HG03460 (cell line): ENCODE data around the gene SHE.

Experiments
- ATAC-seq: cut with Tn5 transposase; IDR thresholded peaks from one replicate; pipeline ENCODE4 v1.9.1; 2021; ENCODE audit not compliant: unreplicated experiment

SHE gene

DNA sequence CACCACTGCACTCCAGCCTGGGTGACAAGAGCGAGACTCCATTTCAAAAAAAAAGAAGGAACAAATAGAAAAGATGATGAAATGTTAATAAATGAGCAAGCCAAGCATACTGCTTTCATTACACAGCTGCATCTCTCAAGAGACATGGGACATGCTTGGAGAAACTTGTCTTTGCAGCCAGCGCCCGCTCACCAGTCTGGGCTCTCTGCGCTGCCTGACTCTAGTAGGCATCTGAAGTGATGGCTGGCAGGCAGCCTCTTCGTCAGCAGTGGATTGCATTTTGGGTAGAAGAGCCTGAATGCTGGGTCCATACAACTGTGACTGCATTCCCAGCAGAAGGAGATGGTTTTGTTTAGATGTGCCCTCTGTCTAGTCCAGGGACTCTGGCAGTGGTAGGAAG lies 49.1 kb downstream of the SHE start:
- ATAC-seq = no peak

DNA sequence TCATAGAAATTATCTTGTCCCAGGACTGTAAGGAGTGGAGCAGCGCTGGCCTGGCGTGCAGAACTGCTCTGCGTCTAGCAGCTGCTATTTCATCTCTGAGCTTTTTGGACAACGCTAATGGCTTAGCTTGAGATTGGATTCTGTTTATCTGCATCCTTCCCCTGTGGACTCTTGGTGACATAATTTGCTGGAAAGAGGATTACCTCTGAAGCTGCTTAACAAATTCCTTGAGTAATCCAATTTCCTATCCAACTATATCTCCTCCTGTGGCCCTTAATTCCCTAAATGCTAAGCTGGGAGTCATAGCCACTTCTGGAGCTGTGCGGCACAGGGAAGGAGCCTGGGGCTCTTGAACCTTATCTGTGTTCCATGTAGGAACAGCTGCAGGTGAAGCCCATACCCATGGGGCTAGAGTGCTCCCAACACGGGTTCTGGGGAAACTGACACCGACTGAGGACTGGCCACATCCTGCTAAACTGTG lies 53.8 kb downstream of the SHE start:
- ATAC-seq = no peak

DNA sequence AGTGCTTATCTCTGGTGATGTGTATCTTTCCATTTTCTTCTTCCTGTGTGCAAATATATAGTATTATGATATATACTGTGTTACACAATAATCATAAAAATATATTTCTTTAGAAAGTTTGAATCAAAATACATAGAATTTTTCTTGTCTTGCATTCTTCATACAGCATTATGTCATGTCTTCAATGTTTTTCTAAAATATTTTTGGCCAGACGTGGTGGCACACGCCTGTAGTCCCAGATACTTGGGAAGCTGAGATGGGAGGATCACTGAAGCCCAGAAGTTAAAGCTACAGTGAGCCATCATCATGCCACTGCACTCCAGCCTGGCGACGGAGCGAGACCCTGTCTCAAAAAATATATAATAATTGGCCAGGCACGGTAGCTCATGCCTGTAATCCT lies 55.4 kb downstream of the SHE start:
- no peak for ATAC-seq

DNA sequence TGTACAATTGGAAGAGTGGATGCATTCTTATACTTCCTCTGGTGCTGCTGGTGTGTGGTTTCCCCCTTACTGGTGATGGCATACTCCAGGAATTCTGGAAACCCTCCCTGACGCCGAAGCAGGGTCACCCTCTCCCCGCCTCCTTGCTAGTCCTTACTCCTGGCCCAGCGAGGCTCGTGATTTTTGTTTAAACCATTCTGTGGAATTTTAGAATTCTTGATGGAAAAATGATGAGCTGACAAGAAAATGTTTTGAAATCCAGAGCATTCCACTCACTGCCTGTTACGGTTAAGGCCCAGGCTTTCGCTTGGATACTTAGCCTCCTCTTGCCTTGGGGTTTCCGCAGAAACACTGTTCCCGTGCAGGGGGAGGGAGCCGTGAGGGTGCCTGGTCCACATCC lies 55.9 kb downstream of the SHE start:
- no peak for ATAC-seq

DNA sequence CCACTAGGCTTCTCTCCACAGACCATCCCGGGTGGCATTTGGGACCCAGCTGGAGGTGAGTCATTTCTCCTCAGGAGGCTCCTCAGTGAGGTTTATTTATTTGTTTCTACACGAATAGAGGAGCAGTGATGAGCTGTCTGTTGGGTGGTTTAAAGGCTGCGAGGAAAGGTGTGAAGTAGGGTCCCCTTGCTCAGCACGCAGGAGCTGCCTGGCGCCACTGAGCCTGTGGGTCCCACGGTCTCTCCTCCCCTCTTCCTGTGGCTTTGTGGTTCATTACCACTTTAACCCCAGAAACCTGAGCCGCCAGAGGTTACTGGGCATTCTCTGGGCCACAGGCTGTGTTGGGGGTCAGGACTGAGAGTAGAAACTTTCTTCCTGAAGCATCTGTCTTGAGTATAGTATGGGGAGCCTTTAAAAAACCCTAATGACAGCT lies 57.2 kb downstream of the SHE start:
- ATAC-seq = peak; percentile 62

DNA sequence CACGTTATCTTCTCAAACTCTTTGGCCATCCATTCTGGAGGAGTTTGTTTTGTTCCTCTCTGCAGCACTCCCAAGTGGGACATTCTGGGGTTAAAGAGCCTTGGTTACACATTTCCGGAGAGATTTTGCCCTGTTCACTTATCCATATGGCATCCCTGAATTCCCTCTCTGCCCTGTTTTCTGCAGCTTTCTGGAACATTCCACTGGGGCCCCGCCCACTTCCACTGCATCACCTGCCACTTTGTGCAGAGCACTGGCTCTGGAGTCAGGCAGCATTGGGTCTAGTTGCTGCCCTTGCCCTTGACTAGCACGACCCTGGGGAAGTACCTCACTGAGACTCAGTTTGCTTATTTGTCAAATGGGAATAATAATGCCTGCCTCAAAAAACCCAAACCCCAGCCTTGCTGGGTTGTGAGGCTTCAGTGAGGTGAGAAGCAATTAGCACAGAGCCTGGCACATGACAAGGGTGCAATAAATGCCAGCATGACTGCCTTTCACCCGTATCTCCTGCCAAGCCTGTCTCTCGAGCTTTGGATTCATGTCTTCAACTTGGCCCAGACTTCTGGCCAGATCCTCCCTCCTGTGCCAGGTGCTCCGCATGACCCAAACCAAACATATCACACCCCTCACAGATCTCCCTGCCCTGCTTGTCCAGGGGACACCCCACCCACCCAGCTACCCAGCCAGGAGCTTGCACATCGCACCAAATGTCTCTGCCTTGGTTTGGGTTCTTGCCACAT lies 58.8 kb downstream of the SHE start:
- no peak for ATAC-seq

DNA sequence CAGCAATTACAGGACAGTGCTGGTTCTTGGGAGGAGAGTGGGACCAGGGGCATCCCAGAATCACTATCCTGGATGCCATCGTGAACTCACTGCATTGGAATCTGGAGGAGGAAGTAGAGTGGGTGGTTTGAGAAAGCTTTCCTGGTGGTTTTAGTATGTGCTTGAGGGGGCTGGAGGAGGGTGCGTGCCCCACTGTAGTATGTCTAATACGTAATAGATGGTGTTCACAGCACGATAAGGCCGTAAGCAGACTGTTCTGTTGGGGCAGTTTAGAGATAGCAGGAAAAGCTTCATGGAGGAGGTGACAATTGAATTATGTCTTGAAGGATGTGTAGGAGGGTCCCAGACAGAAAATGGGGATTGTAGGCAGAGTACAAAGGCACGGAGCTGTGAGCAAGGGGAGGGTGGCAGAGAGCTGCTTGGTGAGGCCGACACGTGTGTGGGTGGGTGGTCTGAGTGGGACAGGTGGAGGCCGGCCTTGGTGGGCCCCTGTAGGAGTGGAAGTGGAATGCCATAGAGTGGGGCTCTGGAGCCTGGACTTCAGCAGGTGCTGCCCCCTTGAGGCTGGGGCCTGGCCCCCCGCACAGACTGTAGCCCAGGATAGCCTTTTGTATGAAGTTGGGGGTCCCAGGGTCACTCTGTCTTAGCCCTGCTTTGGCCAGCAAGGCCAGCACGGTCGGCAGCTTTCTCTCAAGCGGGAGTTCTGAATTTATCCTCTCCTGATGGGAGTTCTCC lies 60.0 kb downstream of the SHE start:
- no peak for ATAC-seq

DNA sequence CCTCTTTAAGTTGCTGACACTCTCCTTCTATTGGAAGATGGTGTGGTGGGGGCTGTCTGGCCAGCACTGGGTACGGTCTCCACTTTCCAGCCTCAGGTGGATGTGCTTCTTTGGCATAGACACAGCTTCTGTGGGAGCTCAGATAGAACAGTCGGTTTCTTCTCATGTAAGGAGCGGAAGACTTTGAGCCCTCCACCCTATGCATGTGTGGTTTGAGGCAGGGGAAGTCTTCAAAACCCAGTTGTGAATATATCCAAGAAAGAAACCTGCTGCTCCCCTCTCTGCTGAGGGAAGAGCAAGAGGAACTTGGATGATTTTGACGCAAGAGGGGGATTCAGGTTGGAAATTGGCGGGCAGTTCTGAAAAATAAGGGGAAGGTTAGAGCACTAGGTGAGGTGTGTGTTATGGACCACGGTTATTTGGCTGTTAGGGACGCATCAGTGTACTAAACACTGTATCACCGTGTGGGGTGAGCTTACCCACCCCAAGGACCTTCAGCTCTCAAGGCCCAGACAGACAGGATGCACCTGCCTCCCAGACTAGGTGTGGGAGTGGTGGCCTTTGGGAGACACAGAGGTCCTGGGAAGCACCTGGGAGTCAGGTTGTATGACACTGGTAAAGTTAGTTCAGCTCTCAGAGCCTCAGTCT lies 60.8 kb downstream of the SHE start:
- no peak for ATAC-seq

DNA sequence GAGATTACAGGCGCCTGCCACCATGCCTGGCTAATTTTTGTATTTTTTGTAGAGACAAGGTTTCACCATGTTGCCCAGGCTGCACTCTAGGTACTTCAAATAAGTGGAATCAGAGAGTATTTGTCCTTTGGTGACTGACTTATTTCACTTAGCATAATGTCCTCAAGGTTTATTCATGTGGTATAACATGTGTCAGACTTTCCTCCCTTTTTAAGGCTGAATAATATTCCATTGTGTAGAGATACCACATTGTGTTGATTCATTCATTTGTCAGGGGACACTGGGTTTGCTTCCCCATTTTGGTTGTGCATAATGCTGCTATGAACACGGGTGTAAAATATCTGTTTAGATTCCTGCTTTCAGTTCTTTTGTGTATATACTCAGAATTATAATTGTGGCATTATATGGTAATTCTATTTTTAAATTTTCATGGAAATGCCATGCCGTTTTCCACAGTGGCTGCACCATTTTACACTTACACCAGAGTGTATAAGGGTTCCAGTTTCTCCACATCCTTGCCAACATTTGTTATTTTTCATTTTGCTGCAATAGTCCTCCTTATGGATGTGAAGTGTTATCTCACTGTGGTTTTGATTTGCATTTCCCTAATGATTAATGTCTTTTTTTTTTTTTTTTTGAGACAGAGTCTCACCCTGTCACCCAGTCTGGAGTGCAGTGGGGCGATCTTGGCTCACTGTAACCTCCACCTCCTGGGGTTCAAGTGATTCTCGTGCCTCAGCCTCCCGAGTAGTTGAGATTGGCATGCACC lies 62.0 kb downstream of the SHE start:
- peak; percentile 9 for ATAC-seq

DNA sequence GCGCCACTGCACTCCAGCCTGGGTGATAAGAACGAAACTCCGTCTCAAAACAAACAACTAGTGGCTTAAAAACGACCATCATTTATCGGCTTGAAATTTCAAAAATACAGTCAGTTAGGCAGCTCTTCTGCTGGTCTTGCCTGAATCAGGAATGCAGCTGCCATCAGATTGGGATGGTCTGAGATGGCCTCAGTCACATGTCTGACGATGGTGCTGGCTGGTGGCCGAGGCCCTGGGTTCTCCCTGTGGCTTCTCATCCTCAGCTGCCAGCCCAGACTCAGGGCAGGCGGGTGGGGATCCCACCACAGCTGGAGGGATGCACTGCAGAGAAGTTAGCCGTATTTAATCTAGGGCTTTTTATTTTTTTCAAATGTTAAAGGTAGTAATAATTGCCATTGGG lies 65.8 kb downstream of the SHE start:
- no peak for ATAC-seq

DNA sequence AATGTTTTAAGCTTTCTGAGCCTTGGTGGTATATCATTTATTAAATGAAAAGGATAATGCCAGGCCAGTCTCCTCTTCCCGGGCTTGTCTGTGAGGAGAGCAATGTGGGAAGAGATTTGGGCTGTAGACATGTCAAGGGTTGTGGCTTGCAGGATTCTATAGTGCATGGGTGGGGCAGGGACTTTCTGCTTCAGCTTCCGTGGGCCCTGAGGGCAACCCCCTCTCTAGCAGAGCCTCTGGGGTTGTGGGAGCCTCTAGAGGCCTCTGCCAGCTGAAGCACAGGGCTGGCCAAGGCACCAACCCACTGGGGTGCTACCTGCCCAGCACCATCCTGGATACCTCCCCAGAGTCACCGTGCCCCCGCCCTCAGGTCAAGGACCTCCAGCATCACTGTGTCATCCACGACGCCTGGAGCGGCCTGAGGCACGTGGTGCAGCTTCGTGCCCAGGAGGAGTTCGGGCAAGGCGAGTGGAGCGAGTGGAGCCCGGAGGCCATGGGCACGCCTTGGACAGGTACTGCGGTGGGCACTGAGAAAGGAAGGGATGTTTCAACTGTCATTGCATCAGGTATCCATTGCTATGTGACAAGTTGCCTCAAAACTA lies 66.5 kb downstream of the SHE start:
- no peak for ATAC-seq

DNA sequence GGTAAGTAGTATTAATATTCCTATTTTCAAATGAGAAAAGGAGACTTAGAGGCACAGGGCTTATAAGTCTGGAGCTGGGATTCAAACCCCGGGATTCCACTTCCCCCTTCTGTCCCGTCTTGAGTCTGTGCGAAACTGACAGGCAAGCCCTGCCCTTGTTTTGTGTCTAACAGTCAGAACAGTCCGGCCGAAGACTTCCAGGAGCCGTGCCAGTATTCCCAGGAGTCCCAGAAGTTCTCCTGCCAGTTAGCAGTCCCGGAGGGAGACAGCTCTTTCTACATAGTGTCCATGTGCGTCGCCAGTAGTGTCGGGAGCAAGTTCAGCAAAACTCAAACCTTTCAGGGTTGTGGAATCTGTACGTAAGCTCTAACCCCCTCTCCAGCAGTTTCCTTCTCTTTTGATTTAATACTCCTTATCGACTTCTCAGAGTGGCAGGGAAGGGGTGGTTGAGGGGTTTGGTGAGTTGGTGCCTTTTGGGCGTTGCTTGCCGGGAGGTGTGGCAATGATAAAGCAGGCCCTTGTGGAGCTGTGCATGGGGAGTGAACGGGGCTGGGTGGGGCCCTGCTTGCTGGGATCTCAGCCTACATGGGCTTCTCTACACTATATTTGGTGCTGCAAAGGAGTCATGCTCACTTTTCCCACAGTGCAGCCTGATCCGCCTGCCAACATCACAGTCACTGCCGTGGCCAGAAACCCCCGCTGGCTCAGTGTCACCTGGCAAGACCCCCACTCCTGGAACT lies 67.7 kb downstream of the SHE start:
- ATAC-seq = no peak

DNA sequence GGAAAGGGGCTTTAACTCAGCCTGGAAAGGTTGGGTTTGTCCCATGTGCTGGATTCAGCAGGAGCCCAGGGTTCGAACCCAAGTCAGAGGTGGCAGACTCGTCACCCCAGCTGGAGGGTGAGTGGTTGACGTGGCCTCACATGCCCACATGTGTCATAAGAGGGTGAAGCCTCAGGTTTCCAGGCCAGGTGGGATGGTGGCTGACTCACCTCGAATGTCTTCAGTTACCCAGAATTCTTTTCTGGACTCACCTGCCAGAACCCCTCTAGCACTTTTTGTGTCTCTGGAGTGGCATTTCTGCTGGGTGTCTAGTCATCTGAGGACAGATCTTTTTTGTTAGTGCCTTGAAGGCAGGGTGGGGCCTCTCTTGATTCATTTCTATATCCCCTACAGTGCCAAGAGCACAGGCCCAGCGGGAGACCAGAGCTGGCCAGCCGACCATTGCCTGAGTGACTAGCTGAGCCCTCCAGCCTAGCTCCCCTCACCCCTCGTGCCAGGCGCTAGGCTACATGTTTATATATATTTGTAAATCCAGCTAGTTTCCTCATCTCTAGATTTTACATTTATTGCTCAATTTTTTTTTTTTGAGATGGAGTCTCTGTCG lies 68.9 kb downstream of the SHE start:
- no peak for ATAC-seq

DNA sequence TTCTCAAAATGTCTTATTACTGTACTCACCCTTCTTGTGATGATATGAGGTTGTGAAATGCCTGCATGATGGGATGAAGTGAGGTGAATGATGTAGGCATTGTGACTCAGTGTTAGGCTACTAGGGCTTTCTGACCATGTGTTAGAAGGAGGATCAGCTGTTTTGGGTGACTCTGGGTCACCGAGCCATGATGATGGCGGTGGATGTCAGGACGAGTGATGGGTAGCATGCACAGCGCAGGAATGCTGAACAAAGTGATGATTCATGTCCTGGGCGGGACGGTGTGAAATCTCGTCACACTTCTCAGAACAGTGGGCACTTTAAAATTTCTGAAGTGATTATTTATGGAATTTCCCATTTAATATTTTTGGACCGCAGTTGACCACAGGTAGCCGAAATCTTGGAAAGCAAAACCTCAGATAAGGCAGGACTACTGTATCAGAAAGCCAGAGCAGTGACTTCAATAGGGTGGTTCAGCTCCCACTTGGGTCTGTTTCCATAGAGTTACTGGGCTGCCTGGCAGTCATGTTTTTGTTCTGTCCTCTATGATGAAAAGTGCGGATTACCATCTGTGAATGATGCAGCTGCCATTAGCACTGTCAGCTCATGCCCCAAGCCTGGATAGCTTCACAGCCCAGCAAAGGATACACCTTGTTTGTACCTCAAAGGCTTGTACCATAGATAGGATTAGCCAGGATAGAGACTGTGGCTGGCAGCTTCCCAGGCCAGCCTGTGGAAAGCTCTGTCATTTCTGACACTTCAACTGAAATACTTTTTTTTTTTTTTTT lies 70.4 kb downstream of the SHE start:
- no peak for ATAC-seq

DNA sequence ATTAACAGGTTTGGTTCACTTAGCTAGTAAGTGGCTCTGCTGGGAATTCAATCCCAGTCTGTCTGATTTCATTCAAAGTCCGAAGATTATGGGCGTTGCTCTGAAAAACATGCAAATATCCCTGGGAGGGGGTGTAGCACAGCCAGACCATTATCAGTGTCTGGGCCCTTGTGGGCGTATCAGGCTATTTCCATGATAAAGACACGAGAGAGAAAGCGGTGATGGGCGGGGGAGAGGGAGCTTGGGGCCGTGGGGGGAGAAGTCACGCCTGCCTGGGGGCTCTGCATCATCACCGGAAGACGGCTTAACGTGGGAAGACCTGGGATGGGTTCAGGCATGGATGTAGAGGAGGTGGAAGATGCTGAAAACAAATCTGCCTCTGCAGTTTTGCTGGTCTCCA lies 71.3 kb downstream of the SHE start:
- no peak for ATAC-seq

DNA sequence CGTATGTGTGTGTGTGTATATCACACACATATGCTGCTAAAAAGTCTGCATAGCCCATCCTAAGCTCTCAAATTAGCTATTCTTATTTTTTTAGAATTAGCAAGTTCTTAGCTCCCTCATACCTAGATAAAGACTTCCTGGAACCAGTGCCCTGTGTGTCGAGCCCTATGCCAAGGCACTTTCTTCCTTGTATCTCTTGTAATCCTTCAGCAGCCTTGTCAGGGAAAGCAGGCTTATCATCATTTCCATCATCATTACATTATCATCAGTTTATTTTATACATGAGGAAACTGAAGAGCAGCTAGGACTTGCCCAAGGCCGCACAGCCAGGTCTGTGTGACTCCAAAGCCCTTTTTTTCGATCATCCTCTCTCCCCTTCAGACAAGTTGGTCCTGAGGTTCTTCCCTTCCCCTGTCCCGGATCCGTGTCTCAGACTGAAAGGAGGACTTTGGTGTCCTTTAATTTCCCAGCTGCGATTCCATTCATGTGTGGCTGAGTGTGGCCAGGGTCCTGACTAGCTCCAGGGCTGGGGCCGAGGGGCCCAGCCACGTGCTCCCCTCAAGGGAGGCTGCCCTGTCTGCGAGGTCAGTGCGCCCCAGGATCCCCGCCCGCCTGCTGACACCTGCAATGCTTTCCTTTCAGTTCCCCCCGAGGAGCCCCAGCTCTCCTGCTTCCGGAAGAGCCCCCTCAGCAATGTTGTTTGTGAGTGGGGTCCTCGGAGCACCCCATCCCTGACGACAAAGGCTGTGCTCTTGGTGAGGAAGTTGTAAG lies 72.2 kb downstream of the SHE start:
- ATAC-seq = no peak
